HG03196 (cell line): ENCODE results near the gene GEN1.
A peak's percentile ranks its signal among the peaks of the same experiment; 100 is the strongest.
"Not testable (repeated sequence)": the region's sequence is repeated elsewhere in the genome, so short reads cannot be mapped to it uniquely, and the experiment has no call there.

Source experiments
- ATAC-seq: cut with Tn5 transposase; IDR thresholded peaks from one replicate; pipeline ENCODE4 v1.9.1; 2021; ENCODE audit not compliant: unreplicated experiment

GEN1 gene

GRCh38 chr2:17821535-17822444, 67.9 kb downstream of the GEN1 start:
- peak; percentile 48 for ATAC-seq

- ATAC-seq: peak; percentile 41
Measured at GRCh38 chr2:17822445-17823117, 68.6 kb downstream of the GEN1 start.

GRCh38 chr2:17823646-17824045, 69.7 kb downstream of the GEN1 start:
- not testable (repeated sequence) for ATAC-seq

- ATAC-seq: no peak
Measured at GRCh38 chr2:17827316-17827715, 73.4 kb downstream of the GEN1 start.

GRCh38 chr2:17827785-17828184, 73.8 kb downstream of the GEN1 start:
- no peak for ATAC-seq

GRCh38 chr2:17830053-17831034, 76.4 kb downstream of the GEN1 start:
- ATAC-seq: peak; percentile 79

- ATAC-seq: no peak
Measured at GRCh38 chr2:17835516-17835915, 81.6 kb downstream of the GEN1 start.
